IgD-negative memory B cell (primary cell): Measurements from ENCODE around the gene SSTR3. TPM values are rescaled to one million over a fixed set of nuclear protein-coding genes. Genes with fewer than 3 reads are reported as not detected.
A peak's percentile ranks its signal among the peaks of the same experiment; 100 is the strongest.

Experiments used
- H3K27ac Mint-ChIP-seq, 3 donors: one replicate each; pipeline ENCODE4 v1.8.0; 2020 to 2022; ENCODE audit warnings: mild to moderate bottlenecking in 3 of 3, mixed read lengths in 3 of 3, moderate library complexity in 1 of 3
- H3K27me3 Mint-ChIP-seq: one replicate; pipeline ENCODE4 v1.8.0; 2021; ENCODE audit warnings: mixed read lengths
- H3K36me3 Mint-ChIP-seq: one replicate; pipeline ENCODE4 v1.8.0; 2020; ENCODE audit warnings: mild to moderate bottlenecking, mixed read lengths
- H3K4me1 Mint-ChIP-seq, 3 donors: one replicate each; pipeline ENCODE4 v1.8.0; 2020 to 2022; ENCODE audit warnings: mixed read lengths in 3 of 3, mild to moderate bottlenecking in 1 of 3
- H3K4me3 Mint-ChIP-seq, 4 donors: one replicate each; pipeline ENCODE4 v1.8.0; 2020 to 2022; ENCODE audit warnings: mild to moderate bottlenecking in 4 of 4, mixed read lengths in 4 of 4, moderate library complexity in 3 of 4
- H3K9me3 Mint-ChIP-seq, 3 donors: one replicate each; pipeline ENCODE4 v1.8.0; 2020 to 2021; ENCODE audit warnings: mixed read lengths in 3 of 3, mild to moderate bottlenecking in 1 of 3
- polyA plus RNA-seq: library from polyadenylated mRNA; unstranded; fragments of 300-500 nt; fragmentation: Illumina TruSeq; gene quantifications from one replicate; pipeline ENCODE4 v1.2.3, GENCODE V29; 2021

Gene SSTR3
- polyA plus RNA-seq, 1 donor from 2014 or later = 0.95 TPM

DNA sequence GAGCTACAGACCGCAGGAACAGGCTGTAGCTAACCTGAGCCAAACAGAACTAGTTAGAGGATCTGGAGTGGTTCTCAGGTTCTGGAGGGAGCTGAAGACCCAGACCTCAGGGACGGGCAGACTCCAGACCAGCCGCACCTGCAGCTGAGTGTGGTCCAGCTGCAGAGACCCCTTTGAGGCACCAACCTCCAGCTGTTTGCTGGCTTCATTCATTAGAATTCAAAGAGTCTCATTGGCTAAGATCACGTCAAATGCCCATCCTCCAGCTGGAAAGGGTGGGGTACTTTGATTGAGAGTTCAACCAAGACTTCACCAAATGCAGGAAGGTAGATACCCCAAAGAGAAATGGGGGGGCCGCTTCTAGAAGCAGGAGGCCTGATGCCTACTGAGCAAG, 49.2 kb downstream of the SSTR3 start:
- peak overlapping the region; percentile 17 to 92 (median 52) for H3K4me3 Mint-ChIP-seq
- peaks cover 32 to 37% (median 34%) of the 10 kb centered on the region in 3 donors for H3K4me1 Mint-ChIP-seq
- peak overlapping the region; percentile 37 to 83 (median 65) for H3K27ac Mint-ChIP-seq
- peaks cover 2% of the 10 kb centered on the region for H3K27me3 Mint-ChIP-seq
- no peaks in the 10 kb centered on the region for H3K9me3 Mint-ChIP-seq
- no peaks in the 10 kb centered on the region for H3K36me3 Mint-ChIP-seq

DNA sequence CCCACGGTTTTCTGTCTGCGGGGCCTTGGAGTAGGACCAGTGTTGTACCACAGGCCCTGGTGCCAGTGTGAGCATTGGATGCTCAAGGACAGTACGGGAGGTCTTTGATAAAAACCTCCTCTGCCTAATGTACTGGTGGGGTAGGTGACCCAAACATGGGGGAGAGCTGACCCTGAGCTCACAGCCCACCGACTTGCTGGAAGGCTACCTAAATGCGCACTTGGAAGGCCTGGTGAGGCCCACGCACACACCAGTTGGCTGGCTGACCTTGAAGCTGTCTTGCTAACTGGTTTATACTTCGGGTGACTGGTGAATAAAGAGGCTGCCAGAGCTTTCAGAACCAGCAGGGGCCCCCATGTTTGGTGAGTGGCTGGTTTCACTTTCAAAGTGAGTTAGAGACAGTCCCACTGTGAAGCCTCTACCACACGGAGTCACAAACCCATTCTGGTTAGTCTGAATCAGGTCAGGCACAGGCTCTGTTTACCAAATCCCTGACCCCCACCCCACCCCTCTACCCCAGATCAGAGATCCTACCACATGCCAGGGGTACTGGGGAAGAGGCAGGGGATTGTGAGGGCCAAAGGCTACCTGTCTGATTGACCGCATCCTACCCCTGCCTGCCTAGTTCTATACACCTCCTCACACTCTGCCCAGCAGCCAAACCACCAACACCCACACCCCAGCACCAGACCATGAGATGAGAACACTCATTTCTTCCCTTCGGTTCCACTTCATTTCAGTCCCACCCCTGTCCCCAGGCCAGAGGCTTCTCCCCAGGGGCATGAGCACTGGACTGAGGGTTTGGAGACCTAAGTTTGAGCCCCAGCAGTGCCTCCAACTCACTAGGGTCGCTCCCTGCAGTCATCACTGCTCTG, 49.8 kb downstream of the SSTR3 start:
- Mint-ChIP-seq H3K36me3 (no peaks in the 10 kb centered on the region), H3K27me3 (peaks cover 2% of the 10 kb centered on the region), H3K4me1 (peaks cover 30 to 32% (median 32%) of the 10 kb centered on the region in 3 donors), H3K4me3 (peak overlapping the region; percentile 17 to 92 (median 52)), H3K27ac (peak overlapping the region; percentile 37 to 83 (median 65)), H3K9me3 (no peaks in the 10 kb centered on the region)

DNA sequence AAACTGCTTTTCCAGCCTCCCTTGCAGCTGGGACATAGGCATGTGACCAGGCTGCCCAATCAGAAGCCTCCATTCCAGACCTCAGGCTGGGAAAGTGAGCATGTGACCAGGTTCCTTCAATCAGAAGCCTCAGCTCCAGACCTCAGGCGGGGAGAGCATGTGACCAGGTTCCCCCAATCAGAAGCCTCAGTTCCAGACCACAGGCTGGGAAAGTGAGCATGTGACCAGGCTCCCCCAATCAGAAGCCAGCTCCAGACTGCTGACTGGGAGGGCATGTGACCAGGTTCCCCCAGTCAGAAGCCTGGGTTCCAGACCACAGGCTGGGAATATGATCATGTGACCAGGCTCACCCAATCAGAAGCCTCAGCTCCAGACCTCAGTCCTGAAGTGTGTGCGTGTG, 50.8 kb downstream of the SSTR3 start:
- Mint-ChIP-seq H3K27ac (peak overlapping the region in 1 of 3 donors; percentile 83), H3K4me3 (no peak overlapping the region), H3K27me3 (peaks cover 3% of the 10 kb centered on the region), H3K36me3 (no peaks in the 10 kb centered on the region), H3K9me3 (no peaks in the 10 kb centered on the region), H3K4me1 (peaks cover 26 to 29% (median 29%) of the 10 kb centered on the region in 3 donors)

DNA sequence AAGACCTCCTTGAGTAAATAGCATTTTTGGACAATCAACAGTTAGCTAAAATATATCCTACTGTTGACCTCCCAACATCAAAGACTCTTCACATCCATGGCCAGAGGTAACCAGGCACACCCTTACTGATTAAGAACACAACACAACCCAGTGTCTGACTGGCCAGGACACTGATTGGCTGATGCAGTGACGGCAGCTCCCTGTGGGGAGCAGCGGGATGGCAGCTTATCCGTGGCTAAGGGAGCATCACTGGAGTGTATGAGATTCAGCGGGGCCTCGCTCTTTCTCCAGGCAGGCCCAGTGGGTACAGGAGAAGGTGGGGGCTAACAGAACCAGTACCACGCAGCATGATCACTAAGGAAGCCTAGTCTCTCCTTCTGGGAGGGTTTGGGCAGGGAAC, 52.2 kb downstream of the SSTR3 start:
- Mint-ChIP-seq H3K27ac (no peak overlapping the region), H3K4me3 (no peak overlapping the region), H3K9me3 (no peaks in the 10 kb centered on the region), H3K27me3 (peaks cover 5% of the 10 kb centered on the region), H3K36me3 (no peaks in the 10 kb centered on the region), H3K4me1 (peaks cover 24 to 26% (median 26%) of the 10 kb centered on the region in 3 donors)

DNA sequence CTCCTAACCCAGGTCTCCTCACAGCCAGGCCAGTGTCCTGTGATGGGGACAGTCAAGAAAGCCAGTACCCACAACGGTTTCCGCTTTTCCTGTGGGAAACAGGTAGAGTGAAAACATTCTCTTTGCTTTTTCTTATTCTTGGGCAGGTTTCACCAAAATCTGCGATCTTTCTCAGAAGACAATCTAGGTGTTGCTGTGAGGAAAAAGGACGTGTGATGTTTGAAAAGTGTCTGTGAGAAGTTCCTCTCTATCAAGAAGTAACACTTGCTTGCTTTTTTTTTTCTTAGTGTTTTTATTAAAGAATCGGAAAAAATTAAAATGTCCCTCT, 53.4 kb downstream of the SSTR3 start:
- Mint-ChIP-seq H3K4me1 (peaks cover 15 to 23% (median 20%) of the 10 kb centered on the region in 3 donors), H3K27me3 (peaks cover 3% of the 10 kb centered on the region), H3K36me3 (no peaks in the 10 kb centered on the region), H3K4me3 (no peak overlapping the region), H3K9me3 (no peaks in the 10 kb centered on the region), H3K27ac (no peak overlapping the region)

DNA sequence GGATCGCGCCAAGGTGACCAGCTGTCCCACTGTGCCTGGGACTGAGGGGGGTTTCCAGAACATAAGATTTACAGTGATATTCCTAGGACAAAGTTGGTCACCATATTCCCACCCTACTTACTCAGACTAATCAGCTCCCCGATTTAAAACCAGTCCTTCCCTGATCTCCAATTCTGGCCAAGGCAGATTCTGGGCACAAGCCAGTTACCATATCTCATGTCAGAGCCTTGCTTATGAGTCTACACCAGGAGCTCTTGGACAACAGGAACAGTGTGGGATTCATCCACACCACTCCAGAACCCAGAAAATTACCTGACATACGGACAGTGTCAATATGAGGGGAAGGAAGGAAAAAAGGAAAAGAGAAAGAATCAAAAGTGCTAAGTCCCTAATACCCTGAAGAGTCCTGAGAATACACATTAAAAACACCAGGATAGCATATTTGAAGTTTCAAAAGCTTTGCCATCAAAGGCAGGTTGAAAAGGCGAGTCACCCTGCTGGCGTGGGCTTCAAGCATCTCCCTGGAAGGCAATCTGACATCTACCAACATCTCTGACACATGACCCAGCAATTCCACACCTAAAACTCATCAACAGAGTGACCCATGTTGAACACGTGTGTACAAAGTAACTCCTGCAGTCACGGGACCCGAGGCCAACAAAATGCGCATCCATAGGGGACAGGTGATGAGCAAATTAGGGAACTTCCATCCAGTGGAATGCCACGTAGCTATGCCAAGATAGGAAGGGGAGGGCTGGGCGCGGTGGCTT, 54.6 kb downstream of the SSTR3 start:
- H3K9me3 Mint-ChIP-seq = no peaks in the 10 kb centered on the region
- H3K27ac Mint-ChIP-seq = peak overlapping the region in 1 of 3 donors; percentile 9
- peaks cover 3% of the 10 kb centered on the region for H3K27me3 Mint-ChIP-seq
- no peak overlapping the region for H3K4me3 Mint-ChIP-seq
- H3K4me1 Mint-ChIP-seq = peaks cover 6 to 26% (median 12%) of the 10 kb centered on the region in 3 donors
- H3K36me3 Mint-ChIP-seq = no peaks in the 10 kb centered on the region

DNA sequence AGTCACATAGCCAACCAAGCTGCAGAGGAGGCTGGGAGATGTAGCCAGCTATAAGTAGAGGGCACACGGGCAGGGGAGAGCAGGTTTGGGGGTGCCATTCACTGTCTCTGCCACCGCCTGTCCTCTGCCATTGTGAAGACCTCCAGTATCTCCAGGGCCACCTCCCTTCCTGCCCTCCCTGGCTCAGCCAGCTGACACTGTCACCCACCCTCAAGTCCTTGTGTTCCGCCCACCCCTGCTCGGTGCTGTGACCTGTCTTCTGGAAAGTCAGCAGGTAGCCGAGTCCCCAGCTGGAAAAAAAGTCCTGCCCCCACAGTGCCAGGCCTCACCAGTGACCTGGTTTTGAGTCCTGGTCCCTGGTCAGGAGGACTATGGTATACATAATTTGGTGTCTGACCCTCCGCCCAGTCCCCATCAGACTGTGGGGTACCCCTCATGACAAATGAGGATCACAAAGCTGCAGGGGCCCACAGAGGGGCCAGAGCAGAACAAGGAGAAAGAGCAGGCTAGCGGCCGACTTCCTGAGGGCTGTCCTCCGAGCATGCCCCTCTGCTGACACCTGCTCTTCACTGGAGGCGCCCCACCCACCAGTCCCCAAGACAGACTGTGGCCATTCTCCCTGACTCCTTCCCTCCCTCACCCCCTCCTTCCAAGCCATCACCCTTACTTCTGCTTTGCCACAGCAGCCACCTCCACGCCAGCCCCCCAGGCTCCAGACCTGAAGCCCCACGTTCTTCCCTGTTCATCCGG, 55.4 kb downstream of the SSTR3 start:
- Mint-ChIP-seq H3K9me3 (peaks cover 0 to 2% (median 0%) of the 10 kb centered on the region in 3 donors), H3K4me3 (no peak overlapping the region), H3K4me1 (peaks cover 2 to 18% (median 4%) of the 10 kb centered on the region in 3 donors), H3K27ac (peak overlapping the region in 1 of 3 donors; percentile 9), H3K36me3 (no peaks in the 10 kb centered on the region), H3K27me3 (peaks cover 3% of the 10 kb centered on the region)

DNA sequence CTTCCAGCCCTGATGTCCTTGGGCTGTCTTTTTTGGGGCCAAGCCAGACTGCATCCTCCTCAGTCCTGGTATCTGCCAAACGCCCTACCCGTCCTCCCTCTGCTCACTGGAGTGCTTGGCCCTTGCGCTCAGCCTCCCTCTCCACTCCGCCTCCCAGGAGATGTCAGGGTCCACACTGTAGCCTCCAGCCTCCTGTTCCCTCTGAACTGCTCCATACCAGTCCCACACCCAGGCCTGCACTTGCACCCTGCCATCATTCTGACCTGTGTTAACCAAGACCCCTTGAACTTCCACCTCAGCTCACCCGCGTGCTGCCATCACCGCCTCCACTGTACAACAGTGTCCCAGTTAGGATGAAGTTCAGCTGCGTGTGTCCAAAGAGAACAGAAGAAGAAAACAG, 56.3 kb downstream of the SSTR3 start:
- Mint-ChIP-seq H3K9me3 (peaks cover 0 to 5% (median 1%) of the 10 kb centered on the region in 3 donors), H3K27me3 (peaks cover 3% of the 10 kb centered on the region), H3K4me3 (no peak overlapping the region), H3K4me1 (peaks cover 2 to 16% (median 4%) of the 10 kb centered on the region in 3 donors), H3K27ac (no peak overlapping the region), H3K36me3 (peaks cover under 1% of the 10 kb centered on the region)

DNA sequence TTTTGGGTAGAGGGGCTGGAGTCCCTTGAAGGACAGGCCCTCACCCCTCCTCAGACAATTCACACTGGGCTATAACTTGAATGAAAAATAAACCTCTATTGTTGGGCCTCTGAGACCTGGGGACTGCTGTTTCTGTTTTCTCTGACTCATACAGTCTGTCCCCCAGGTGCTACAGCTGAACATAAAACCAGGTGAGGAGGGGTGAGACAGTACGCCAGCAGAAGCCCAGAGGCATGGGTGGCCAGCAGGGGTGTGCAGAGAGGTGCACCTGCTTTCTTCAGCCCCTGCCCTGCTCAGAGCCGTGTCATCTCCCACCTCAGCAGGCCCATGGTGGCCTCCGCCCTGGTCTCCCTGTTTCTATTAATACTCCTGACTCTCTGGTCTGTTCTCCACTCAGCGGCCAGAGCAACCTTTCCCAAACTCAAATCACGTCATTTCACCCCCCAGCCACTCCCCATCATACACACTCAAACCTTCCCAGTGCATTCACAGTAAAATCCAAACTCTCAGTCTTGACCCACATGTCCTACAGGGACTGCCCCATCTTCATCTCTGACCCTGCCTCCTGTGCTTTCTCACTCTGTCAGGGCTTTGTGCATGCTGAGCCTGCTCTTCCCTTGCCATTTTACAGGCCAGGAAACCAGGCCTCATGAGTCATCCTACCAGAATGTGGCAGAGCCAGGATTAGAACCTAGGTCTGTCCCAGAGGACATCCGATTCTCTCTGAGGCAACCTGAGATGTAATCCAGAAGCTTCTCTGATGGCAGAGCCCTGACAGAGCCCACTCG, 57.2 kb downstream of the SSTR3 start:
- Mint-ChIP-seq H3K4me1 (peaks cover 3 to 16% (median 6%) of the 10 kb centered on the region in 3 donors), H3K27me3 (peaks cover 3% of the 10 kb centered on the region), H3K4me3 (peak overlapping the region in 1 of 4 donors; percentile 25), H3K27ac (no peak overlapping the region), H3K36me3 (peaks cover 3% of the 10 kb centered on the region), H3K9me3 (peaks cover 0 to 9% (median 3%) of the 10 kb centered on the region in 3 donors)

Other genes starting within 250 kb of the SSTR3 start
- 3.8 TPM for gene TST, start 193.0 kb downstream of the SSTR3 start, polyA plus RNA-seq
- gene MPST, start 192.7 kb downstream of the SSTR3 start, polyA plus RNA-seq = 16.2 TPM
- gene KCTD17, start 160.7 kb downstream of the SSTR3 start, polyA plus RNA-seq = 13.3 TPM
- not detected for gene TMPRSS6, start 102.8 kb downstream of the SSTR3 start, polyA plus RNA-seq
- gene IL2RB, start 62.6 kb downstream of the SSTR3 start, polyA plus RNA-seq = 13.2 TPM
- gene C1QTNF6, start 24.2 kb downstream of the SSTR3 start, polyA plus RNA-seq = 1.0 TPM
- 1,067 TPM for gene RAC2, start 31.8 kb upstream of the SSTR3 start, polyA plus RNA-seq
- 70.8 TPM for gene CYTH4, start 70.0 kb upstream of the SSTR3 start, polyA plus RNA-seq
- gene ELFN2, start 215.0 kb upstream of the SSTR3 start, polyA plus RNA-seq = not detected